ENCODE data around the gene IL1RAPL2.

The IL1RAPL2 gene

GRCh38 chrX:105634180-105634579 is 1068.2 kb downstream of the IL1RAPL2 start:
- TF ChIP-seq CTCF (IDR thresholded peaks at IDR 0.05; ENCODE audit: low read depth, low read length, missing control alignments), result no peak
- no peak for DNase-seq (ENCODE audit: low read depth)
- H3K4me3 ChIP-seq (ENCODE audit: low read depth, low read length), result no peak overlapping the region
- in situ Hi-C loops (cut with HindIII; ENCODE audit: low sequenced_read_pairs), result no loop called here

- no peak for TF ChIP-seq CTCF (IDR thresholded peaks at IDR 0.05; ENCODE audit: low read depth, low read length, missing control alignments)
- H3K4me3 ChIP-seq (ENCODE audit: low read depth, low read length), result no peak overlapping the region
- in situ Hi-C loops (cut with HindIII; ENCODE audit: low sequenced_read_pairs), result no loop called here
- DNase-seq (ENCODE audit: low read depth), result no peak
These were observed 1069.8 kb downstream of the IL1RAPL2 start for GRCh38 chrX:105635794-105636193.

GRCh38 chrX:105636667-105637066 is 1070.7 kb downstream of the IL1RAPL2 start:
- DNase-seq (ENCODE audit: low read depth), result no peak
- in situ Hi-C loops (cut with HindIII; ENCODE audit: low sequenced_read_pairs), result no loop called here
- TF ChIP-seq CTCF (IDR thresholded peaks at IDR 0.05; ENCODE audit: low read depth, low read length, missing control alignments), result no peak
- H3K4me3 ChIP-seq (ENCODE audit: low read depth, low read length), result no peak overlapping the region

- no peak for DNase-seq (ENCODE audit: low read depth)
- no peak for TF ChIP-seq CTCF (IDR thresholded peaks at IDR 0.05; ENCODE audit: low read depth, low read length, missing control alignments)
- in situ Hi-C loops (cut with HindIII; ENCODE audit: low sequenced_read_pairs), result no loop called here
- H3K4me3 ChIP-seq (ENCODE audit: low read depth, low read length), result no peak overlapping the region
These were observed 1079.8 kb downstream of the IL1RAPL2 start for GRCh38 chrX:105645667-105646357.

- no peak for TF ChIP-seq CTCF (IDR thresholded peaks at IDR 0.05; ENCODE audit: low read depth, low read length, missing control alignments)
- no peak for DNase-seq (ENCODE audit: low read depth)
- no peak overlapping the region for H3K4me3 ChIP-seq (ENCODE audit: low read depth, low read length)
- in situ Hi-C loops (cut with HindIII; ENCODE audit: low sequenced_read_pairs), result no loop called here
These were observed 1080.8 kb downstream of the IL1RAPL2 start for GRCh38 chrX:105646592-105647372.

- DNase-seq (ENCODE audit: low read depth), result no peak
- H3K4me3 ChIP-seq (ENCODE audit: low read depth, low read length), result no peak overlapping the region
- no peak for TF ChIP-seq CTCF (IDR thresholded peaks at IDR 0.05; ENCODE audit: low read depth, low read length, missing control alignments)
- in situ Hi-C loops (cut with HindIII; ENCODE audit: low sequenced_read_pairs), result no loop called here
These were observed 1081.8 kb downstream of the IL1RAPL2 start for GRCh38 chrX:105647749-105648148.
